ENCODE results near the gene SLAMF1.
"Not testable (repeated sequence)": the region's sequence is repeated elsewhere in the genome, so short reads cannot be mapped to it uniquely, and the experiment has no call there.

The SLAMF1 gene, protein sequence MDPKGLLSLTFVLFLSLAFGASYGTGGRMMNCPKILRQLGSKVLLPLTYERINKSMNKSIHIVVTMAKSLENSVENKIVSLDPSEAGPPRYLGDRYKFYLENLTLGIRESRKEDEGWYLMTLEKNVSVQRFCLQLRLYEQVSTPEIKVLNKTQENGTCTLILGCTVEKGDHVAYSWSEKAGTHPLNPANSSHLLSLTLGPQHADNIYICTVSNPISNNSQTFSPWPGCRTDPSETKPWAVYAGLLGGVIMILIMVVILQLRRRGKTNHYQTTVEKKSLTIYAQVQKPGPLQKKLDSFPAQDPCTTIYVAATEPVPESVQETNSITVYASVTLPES

GRCh38 chr1:160646711-160647328, at the start of gene SLAMF1:
Gene SLAMF1 (minus strand): TSS chr1:160647044. CDS start chr1:160646945, 99 bp downstream.
- DNase-seq (ENCODE audit: low read depth, low spot score), result no peak

- not testable (repeated sequence) for DNase-seq (ENCODE audit: low read depth, low spot score)
These were observed 45.5 kb upstream of the SLAMF1 start for GRCh38 chr1:160692390-160692789.

DNA sequence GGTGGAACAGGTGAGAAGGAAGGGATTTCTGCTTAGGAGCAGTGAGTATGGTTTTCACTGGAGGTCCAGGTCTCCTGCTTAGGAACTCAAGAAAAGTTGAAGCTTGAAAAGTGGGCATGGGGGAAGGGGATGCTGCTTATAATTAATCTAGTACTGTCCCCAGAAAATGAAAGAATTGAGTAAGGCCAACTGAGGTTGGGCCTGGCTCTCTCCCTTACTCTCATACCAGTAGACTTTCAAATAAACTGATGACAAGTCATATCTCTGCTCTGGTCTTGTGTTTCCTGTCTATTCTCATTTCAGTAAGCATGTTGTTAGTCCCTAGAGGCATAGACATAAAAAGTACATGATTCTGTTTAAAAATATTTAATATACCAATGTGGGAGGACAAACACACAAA, 38.4 kb upstream of the SLAMF1 start:
- DNase-seq (ENCODE audit: low read depth, low spot score), result no peak

- DNase-seq (ENCODE audit: low read depth, low spot score), result no peak
These were observed 36.4 kb upstream of the SLAMF1 start for GRCh38 chr1:160682983-160683865.

DNA sequence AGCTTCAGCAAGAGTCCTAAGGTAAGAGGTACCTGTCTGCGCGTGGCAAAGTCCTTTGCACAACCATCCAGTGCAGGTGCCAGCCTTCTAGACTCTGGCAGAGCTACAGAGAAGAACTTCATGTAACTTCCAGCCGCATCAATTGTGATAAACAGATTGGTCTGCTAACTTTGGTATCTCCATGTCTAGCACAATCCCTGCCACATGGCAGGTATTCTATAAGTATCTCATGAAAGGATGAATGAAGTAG, 35.0 kb upstream of the SLAMF1 start:
- no peak for DNase-seq (ENCODE audit: low read depth, low spot score)

- no peak for DNase-seq (ENCODE audit: low read depth, low spot score)
These were observed 34.4 kb upstream of the SLAMF1 start for GRCh38 chr1:160681066-160681890.

DNA sequence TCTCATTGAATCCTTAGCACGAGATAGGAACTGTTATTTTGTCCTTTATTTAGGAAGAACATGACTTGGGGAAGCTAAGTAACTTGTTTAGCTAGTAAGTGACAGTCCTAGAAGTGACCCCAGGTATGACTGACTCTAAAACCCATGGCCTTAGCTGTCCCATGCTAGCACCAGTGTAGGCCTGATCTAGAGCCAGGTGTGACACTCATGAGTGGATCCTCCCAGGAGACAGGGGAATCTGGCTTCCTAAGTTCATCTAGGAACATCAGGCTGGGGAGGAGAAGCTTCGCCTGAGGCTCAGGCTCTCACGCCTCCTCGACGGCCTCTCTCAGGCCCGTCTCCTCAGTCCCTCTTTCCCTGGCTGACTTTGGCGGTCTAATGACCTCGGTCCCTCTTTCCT, 33.6 kb upstream of the SLAMF1 start:
- DNase-seq (ENCODE audit: low read depth, low spot score), result no peak

DNA sequence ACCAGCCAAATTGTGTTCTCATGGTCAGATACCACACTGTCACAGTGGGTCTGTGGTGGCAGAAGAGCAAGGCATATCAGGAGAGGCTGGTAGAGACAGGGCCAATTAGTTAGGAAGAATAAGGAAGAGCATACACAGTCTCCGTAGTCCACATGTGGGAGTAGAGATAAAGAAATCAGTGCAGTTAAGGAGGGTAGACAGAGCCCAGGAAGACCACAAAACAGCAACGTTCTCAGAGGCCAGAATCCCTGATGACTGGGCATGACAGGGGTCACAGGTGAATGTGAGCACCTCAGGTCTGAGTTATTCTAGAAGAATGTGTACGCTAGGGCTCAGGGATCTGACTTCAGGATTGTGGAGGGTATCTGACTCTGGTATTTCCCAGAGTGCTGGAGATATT, 33.0 kb upstream of the SLAMF1 start:
- DNase-seq (ENCODE audit: low read depth, low spot score), result no peak

- DNase-seq (ENCODE audit: low read depth, low spot score), result no peak
These were observed 30.2 kb upstream of the SLAMF1 start for GRCh38 chr1:160676869-160677597.

- peak; percentile 13 for DNase-seq (ENCODE audit: low read depth, low spot score)
These were observed 29.0 kb upstream of the SLAMF1 start for GRCh38 chr1:160675641-160676410.

DNA sequence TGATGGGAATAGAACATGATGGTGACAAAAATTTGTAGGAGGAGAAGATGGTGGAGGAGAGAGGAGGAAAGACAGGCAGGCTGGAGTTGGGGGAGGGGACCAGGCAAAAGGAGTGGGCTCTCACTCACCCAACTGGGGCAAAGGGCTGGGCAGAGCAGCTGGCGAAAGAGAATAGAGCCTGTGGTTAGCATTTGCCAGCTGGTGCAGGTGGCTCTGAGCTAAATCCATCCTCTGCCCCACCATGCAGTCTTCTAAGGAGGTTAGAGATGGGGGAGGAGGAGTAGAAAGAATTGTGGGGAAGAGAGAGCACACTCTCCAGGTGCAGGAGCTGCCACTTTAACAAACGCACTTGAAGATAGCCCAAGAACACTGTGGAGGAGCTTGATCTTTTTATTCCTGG, 27.6 kb upstream of the SLAMF1 start:
- DNase-seq (ENCODE audit: low read depth, low spot score), result no peak

DNA sequence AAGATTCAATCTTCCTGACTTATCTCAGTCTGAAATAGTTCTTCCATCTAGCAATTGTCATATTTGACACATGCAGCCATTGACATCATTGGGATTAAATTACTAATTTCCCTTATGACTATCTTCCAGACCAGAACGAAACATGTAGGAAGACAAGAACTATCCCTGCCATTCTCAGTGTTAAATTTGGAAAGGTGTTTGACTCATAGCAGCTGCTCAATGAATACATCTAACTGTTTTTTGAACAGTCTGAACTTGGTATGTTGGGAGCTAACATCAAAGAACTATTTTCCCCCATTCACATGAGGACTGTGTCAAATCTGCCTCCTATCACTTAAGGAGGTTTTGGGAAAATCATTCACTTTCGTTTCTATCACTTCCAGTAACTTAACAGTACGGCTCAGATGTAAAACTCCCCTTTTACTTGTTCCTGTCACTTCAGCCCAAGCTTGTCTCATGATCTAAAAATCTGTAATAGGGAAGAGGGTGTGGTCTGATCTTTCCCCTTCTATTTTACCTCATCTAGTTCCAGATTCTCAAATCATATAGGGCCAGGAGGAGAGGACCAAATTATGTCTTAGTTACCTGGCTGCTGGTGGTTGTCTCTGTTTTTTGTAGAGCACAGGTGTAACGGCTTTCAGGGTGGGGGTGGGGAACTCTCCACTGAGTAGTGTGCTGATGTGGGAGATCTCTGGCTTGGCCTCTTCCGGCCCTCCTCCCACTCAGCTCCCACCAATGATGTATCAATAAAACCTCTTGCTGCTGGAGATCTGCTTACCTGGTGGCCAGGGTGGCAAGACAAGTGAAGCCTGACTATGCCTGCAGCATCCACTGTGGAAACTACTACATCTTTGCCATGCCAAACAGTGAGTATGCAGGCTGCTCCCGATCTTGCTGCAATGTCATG, 26.2 kb upstream of the SLAMF1 start:
- no peak for DNase-seq (ENCODE audit: low read depth, low spot score)

- DNase-seq (ENCODE audit: low read depth, low spot score), result no peak
These were observed 25.0 kb upstream of the SLAMF1 start for GRCh38 chr1:160671603-160672517.

GRCh38 chr1:160670701-160671100, 23.9 kb upstream of the SLAMF1 start:
- no peak for DNase-seq (ENCODE audit: low read depth, low spot score)

DNA sequence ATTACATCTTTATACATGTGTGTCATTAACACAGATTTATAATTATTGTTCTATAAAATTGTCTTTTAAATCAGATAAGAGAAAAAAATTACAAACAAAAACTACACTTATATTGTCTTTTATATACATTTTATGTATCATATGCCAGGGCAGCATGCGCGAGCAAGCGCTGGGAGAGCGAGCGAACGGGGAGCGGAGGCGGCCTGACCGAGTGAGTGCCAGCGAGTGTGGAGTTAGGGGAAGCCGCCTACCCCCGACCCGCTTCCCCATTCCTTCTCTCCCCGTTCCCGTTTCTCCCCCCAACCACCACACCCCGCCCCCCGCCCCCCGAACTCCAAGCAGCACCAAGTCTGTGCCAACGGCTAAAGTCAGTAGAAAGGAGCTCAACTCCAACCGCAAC, 23.0 kb upstream of the SLAMF1 start:
- DNase-seq (ENCODE audit: low read depth, low spot score), result no peak

GRCh38 chr1:160669276-160669675, 22.4 kb upstream of the SLAMF1 start:
- no peak for DNase-seq (ENCODE audit: low read depth, low spot score)

GRCh38 chr1:160667896-160668295, 21.1 kb upstream of the SLAMF1 start:
- no peak for DNase-seq (ENCODE audit: low read depth, low spot score)

GRCh38 chr1:160666079-160666442, 19.2 kb upstream of the SLAMF1 start:
- no peak for DNase-seq (ENCODE audit: low read depth, low spot score)
